H1 (cell line): ENCODE results near the gene KRT32. TPM values are rescaled to one million over a fixed set of nuclear protein-coding genes. Genes with fewer than 3 reads are reported as not detected.

Experiments
- CTCF ChIA-PET: fragments of 300-600 bp; sonication (Branson Sonifier 250); formaldehyde crosslinking; loops from one replicate; lab custom pipeline; 2021; ENCODE audit not compliant: partially characterized antibody; lab: Charles Lee
- POLR2A ChIA-PET: fragments of 300-600 bp; sonication (Branson Sonifier 250); formaldehyde crosslinking; loops from one replicate; lab custom pipeline; 2021; ENCODE audit warnings: inconsistent platforms; ENCODE audit not compliant: partially characterized antibody; lab: Charles Lee
- DNase-seq, 2 experiments: peaks; one replicate each; pipeline versions ENCODE4 v3.0.0 to v3.0.0-alpha.2; 2010 to 2022; ENCODE audit warnings: low spot score in 2 of 2, low read depth in 1 of 2, mixed read lengths in 1 of 2
- FAIRE-seq: peaks from 2 replicates; lab custom pipeline; 2011; peaks lifted over from hg19 to GRCh38; lab: Jason Lieb, UNC
- H2AFZ ChIP-seq: 2 replicates; pipeline ENCODE4 v1.8.1; 2012; ENCODE audit warnings: low read length, inconsistent platforms
- H2AK5ac ChIP-seq: 2 replicates; pipeline ENCODE4 v1.6.1; 2013; ENCODE audit warnings: low read depth, low read length
- H2BK120ac ChIP-seq: replicated peaks from 2 replicates; pipeline ENCODE3; 2013; ENCODE audit warnings: low read depth, low read length, inconsistent platforms
- H2BK12ac ChIP-seq: 2 replicates; pipeline ENCODE4 v1.6.1; 2013; ENCODE audit warnings: low read depth, low read length
- H2BK15ac ChIP-seq: 2 replicates; pipeline ENCODE4 v1.6.1; 2013; ENCODE audit warnings: low read length
- H2BK20ac ChIP-seq: 2 replicates; pipeline ENCODE4 v1.6.1; 2013; ENCODE audit warnings: low read length
- H2BK5ac ChIP-seq: 2 replicates; pipeline ENCODE4 v1.6.1; 2013; ENCODE audit warnings: low read depth, low read length
- H3K14ac ChIP-seq: 2 replicates; pipeline ENCODE4 v1.6.1; 2013; ENCODE audit warnings: inconsistent platforms; ENCODE audit not compliant: insufficient read length
- H3K18ac ChIP-seq: 2 replicates; pipeline ENCODE4 v1.6.1; 2013; ENCODE audit warnings: low read length; ENCODE audit errors: extremely low read depth
- H3K23ac ChIP-seq: 2 replicates; pipeline ENCODE4 v1.6.1; 2013; ENCODE audit warnings: inconsistent platforms; ENCODE audit not compliant: insufficient read length
- H3K23me2 ChIP-seq: 2 replicates; pipeline ENCODE4 v1.6.1; 2013; ENCODE audit warnings: low read depth, low read length
- H3K27ac ChIP-seq: 2 replicates; pipeline ENCODE4 v1.6.1; 2011; ENCODE audit warnings: low read depth, low read length, inconsistent platforms
- H3K27me3 ChIP-seq, 4 experiments: replicated peaks in 1 of 4; 1 replicate in 1 of 4; 2 replicates in 3 of 4; pipeline versions ENCODE4 v1.6.1 to v1.8.1; 2011 to 2013; ENCODE audit warnings: low read length in 3 of 4, mild to moderate bottlenecking in 3 of 4, inconsistent platforms in 2 of 4, mixed read lengths in 2 of 4, moderate library complexity in 1 of 4; ENCODE audit not compliant: control insufficient read depth in 3 of 4, insufficient read depth in 3 of 4; ENCODE audit errors: extremely low read depth in 1 of 4
- H3K36me3 ChIP-seq, 4 experiments: 2 replicates each; pipeline versions ENCODE4 v1.6.1 to v1.8.1; 2011 to 2013; ENCODE audit warnings: mild to moderate bottlenecking in 4 of 4, low read length in 3 of 4, moderate library complexity in 2 of 4, control low read depth in 1 of 4, inconsistent platforms in 1 of 4; ENCODE audit not compliant: insufficient read depth in 4 of 4, control insufficient read depth in 2 of 4
- H3K4ac ChIP-seq: replicated peaks from 2 replicates; pipeline ENCODE3; 2013; ENCODE audit warnings: low read length, low read depth, mixed read lengths, inconsistent platforms; ENCODE audit not compliant: insufficient read length
- H3K4me1 ChIP-seq, 4 experiments: replicated peaks in 1 of 4; 1 replicate in 1 of 4; 2 replicates in 3 of 4; pipeline versions ENCODE4 v1.6.1 to v1.8.1; 2011 to 2013; ENCODE audit warnings: low read length in 3 of 4, inconsistent platforms in 2 of 4, mixed read lengths in 1 of 4; ENCODE audit not compliant: insufficient read depth in 4 of 4, control insufficient read depth in 3 of 4
- H3K4me2 ChIP-seq, 2 experiments: 2 replicates each; pipeline versions ENCODE4 v1.6.1 to v1.8.1; 2011 to 2013; ENCODE audit warnings: low read depth in 2 of 2, low read length in 2 of 2, control low read depth in 1 of 2, inconsistent platforms in 1 of 2, mild to moderate bottlenecking in 1 of 2; ENCODE audit not compliant: insufficient read depth in 1 of 2
- H3K4me3 ChIP-seq, 4 experiments: fragments of 200-600, 300-600 bp in 1 of 4; sonication (generic), shearing (Covaris generic), sonication (Bioruptor Twin) in 1 of 4; 2 replicates each; pipeline versions ENCODE4 v1.5.1 to v1.8.1; 2011 to 2016; ENCODE audit warnings: low read length in 4 of 4, low read depth in 3 of 4, control low read depth in 2 of 4, inconsistent platforms in 2 of 4, mild to moderate bottlenecking in 2 of 4, mixed read lengths in 1 of 4, moderate library complexity in 1 of 4; ENCODE audit not compliant: insufficient read depth in 2 of 4; ENCODE audit errors: extremely low read depth in 1 of 4
- H3K56ac ChIP-seq: replicated peaks from 2 replicates; pipeline ENCODE3; 2013; ENCODE audit warnings: low read depth, mild to moderate bottlenecking, mixed read lengths, low read length, inconsistent platforms; ENCODE audit not compliant: insufficient read length
- H3K79me1 ChIP-seq: 2 replicates; pipeline ENCODE4 v1.6.1; 2013; ENCODE audit warnings: low read depth, low read length, control low read depth
- H3K79me2 ChIP-seq, 2 experiments: 2 replicates each; pipeline versions ENCODE4 v1.6.1 to v1.8.1; 2012 to 2013; ENCODE audit warnings: low read length in 2 of 2, mild to moderate bottlenecking in 2 of 2, inconsistent platforms in 1 of 2; ENCODE audit not compliant: insufficient read depth in 2 of 2, control insufficient read depth in 1 of 2
- H3K9ac ChIP-seq, 4 experiments: replicated peaks in 1 of 4; 1 replicate in 1 of 4; 2 replicates in 3 of 4; pipeline versions ENCODE4 v1.6.1 to v1.8.1; 2011 to 2013; ENCODE audit warnings: low read depth in 3 of 4, low read length in 3 of 4, control low read depth in 2 of 4, mild to moderate bottlenecking in 2 of 4, moderate library complexity in 2 of 4, inconsistent platforms in 1 of 4; ENCODE audit errors: extremely low read depth in 1 of 4
- H3K9me3 ChIP-seq, 2 experiments: 2 replicates each; pipeline versions ENCODE4 v1.6.1 to v1.8.1; 2012 to 2013; ENCODE audit warnings: mild to moderate bottlenecking in 2 of 2, moderate library complexity in 2 of 2, control low read depth in 1 of 2, inconsistent platforms in 1 of 2, low read depth in 1 of 2, low read length in 1 of 2, mixed read lengths in 1 of 2; ENCODE audit not compliant: insufficient read depth in 2 of 2
- H4K20me1 ChIP-seq, 2 experiments: replicated peaks in 1 of 2; 2 replicates each; pipeline versions ENCODE3 to v1.8.1; 2011 to 2013; ENCODE audit warnings: inconsistent platforms in 2 of 2, low read length in 2 of 2, mild to moderate bottlenecking in 1 of 2; ENCODE audit not compliant: insufficient read depth in 2 of 2, control insufficient read depth in 1 of 2
- H4K5ac ChIP-seq: 2 replicates; pipeline ENCODE4 v1.6.1; 2013; ENCODE audit warnings: low read length, low read depth, mixed read lengths, inconsistent platforms; ENCODE audit not compliant: insufficient read length
- H4K8ac ChIP-seq: 2 replicates; pipeline ENCODE4 v1.8.0; 2013; ENCODE audit warnings: mild to moderate bottlenecking, moderate library complexity, low read length, inconsistent platforms; ENCODE audit not compliant: insufficient read depth; ENCODE audit errors: extremely low read depth
- H4K91ac ChIP-seq: replicated peaks from 2 replicates; pipeline ENCODE3; 2013; ENCODE audit warnings: low read length, mixed read lengths, inconsistent platforms; ENCODE audit not compliant: insufficient read length
- JUN ChIP-seq: IDR thresholded peaks from 2 replicates; pipeline ENCODE4 v1.6.1; 2011; ENCODE audit warnings: low read depth, mild to moderate bottlenecking, improper control_type of control experiment, low read length
- JUND ChIP-seq: IDR thresholded peaks from 2 replicates; pipeline ENCODE4 v1.6.1; 2011; ENCODE audit warnings: mild to moderate bottlenecking, improper control_type of control experiment, low read length
- SUZ12 ChIP-seq: fragments of 200-600 bp; sonication (generic); IDR thresholded peaks from 2 replicates; pipeline ENCODE4 v1.6.1; 2012; ENCODE audit warnings: mild to moderate bottlenecking, inconsistent platforms, low read length, moderate library complexity, mixed read lengths
- WGBS, 2 experiments: shearing (Covaris generic) in 1 of 2; methylation state at CpG; one replicate each; pipeline versions ENCODE4 v1.1.6 to v1.1.7; 2013 to 2015; ENCODE audit warnings: low lambda C conversion rate in 2 of 2, mixed read lengths in 2 of 2, inconsistent platforms in 1 of 2, low coverage in 1 of 2, missing lambda C conversion rate in 1 of 2; ENCODE audit not compliant: insufficient replicate concordance in 2 of 2, insufficient coverage in 1 of 2, insufficient read length in 1 of 2; ENCODE audit errors: extremely low coverage in 1 of 2, missing lambda C conversion rate in 1 of 2; 5-methylcytosine and 5-hydroxymethylcytosine counted together
- polyA plus RNA-seq, 7 experiments: library from polyadenylated mRNA; depleted of rRNA in 3 of 7; stranded (reverse) in 5 of 7; unstranded in 2 of 7; fragments of >200 nt in 5 of 7; fragments of 200-250 nt in 2 of 7; gene quantifications; 1 replicate in 5 of 7; 2 replicates in 1 of 7; 4 replicates in 1 of 7; pipeline versions ENCODE4 v1.2.1 to v1.2.3, GENCODE V29; 2011 to 2013; ENCODE audit warnings: missing spikeins in 2 of 7, mixed read lengths in 2 of 7
- total RNA-seq: library from RNA; stranded (reverse); fragmentation: NEBNext Ultra II Directional; extraction: Animal tissue kit (Norgen Biotek cat#: 25700); gene quantifications from 2 replicates; pipeline ENCODE4 v1.2.1, GENCODE V29; 2021
- TF ChIP-seq, protein P1 (sequence below): IDR thresholded peaks from 2 replicates; pipeline ENCODE4 v1.6.1; 2012; ENCODE audit warnings: inconsistent platforms

Gene KRT32
- total and polyA plus RNA-seq, 2 of the 8 experiments (the other 6 are each of a cell fraction or from before 2014, with no cell fraction given) = not detected

DNA sequence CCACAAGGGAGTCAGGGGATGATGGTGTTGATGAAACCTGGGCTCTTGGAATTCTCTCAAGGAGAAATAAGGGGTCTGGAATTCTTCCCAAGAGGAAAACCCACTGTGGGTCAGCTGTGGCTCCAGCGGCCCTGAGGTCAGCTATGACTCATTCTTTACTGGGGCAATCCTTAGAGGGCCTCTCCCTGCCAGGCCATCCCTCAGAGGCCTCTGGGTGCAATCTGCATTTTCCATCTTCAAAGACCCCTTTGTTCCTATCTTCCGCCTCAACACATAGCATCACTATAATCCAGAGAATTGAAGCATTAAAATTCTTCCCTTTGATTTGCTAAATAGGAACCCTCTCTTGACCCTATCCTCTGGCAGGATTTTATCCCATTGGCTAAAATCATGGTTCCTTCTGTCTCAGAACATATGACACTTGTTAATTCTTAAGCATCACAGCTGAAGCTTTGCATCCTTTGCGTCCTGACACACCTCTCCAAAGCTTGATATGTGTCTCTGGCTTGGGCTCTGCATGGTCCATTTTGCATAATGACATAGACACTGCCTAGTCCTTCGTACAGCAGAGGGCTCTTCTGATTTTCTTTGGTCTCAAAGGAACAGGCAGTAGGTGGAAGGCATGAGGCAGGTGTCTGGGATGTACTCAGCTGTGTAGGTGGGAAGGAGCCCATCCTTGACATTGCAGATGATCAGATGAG is 38.4 kb downstream of the KRT32 start:
- no peak overlapping the region for H2AFZ ChIP-seq
- no peak overlapping the region for H3K23ac ChIP-seq
- H3K9ac ChIP-seq = no peak overlapping the region
- H3K4me3 ChIP-seq = no peak overlapping the region
- H3K4me1 ChIP-seq = peaks cover 0 to 3% (median 0%) of the 10 kb centered on the region in 4 experiments; a peak in 1 of 7 replicates
- no peak overlapping the region for H4K8ac ChIP-seq
- no peak overlapping the region for H3K18ac ChIP-seq
- no peak overlapping the region for H3K14ac ChIP-seq
- H2AK5ac ChIP-seq = no peak overlapping the region
- H2BK5ac ChIP-seq = no peak overlapping the region
- H3K27ac ChIP-seq = no peak overlapping the region
- no peak overlapping the region for H2BK15ac ChIP-seq
- H3K36me3 ChIP-seq = no peaks in the 10 kb centered on the region
- H3K79me1 ChIP-seq = no peaks in the 10 kb centered on the region
- no peak for FAIRE-seq
- 76% methylated on average over 4 of the region's 4 CpGs; no CpG with 5 or more reads in 1 of the 2 experiments for WGBS, 2 experiments
- no peak overlapping the region for H3K4me2 ChIP-seq
- ChIA-PET CTCF (interaction anchor here (1.2 to 2.0 kb wide), 2 partner anchors 11 to 220 kb away, joined by 3 to 14 read pairs; no protein-coding TSS in a partner anchor), POLR2A (no interaction called here)
- TF ChIP-seq JUND (peak; percentile 65; the same call in 1 of the 2 replicates), SUZ12 (no peak), JUN (no peak)
- TF ChIP-seq, protein P1, sequence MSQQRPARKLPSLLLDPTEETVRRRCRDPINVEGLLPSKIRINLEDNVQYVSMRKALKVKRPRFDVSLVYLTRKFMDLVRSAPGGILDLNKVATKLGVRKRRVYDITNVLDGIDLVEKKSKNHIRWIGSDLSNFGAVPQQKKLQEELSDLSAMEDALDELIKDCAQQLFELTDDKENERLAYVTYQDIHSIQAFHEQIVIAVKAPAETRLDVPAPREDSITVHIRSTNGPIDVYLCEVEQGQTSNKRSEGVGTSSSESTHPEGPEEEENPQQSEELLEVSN = no peak
- no peak overlapping the region for H2BK20ac ChIP-seq
- H3K56ac ChIP-seq = no peak overlapping the region
- no peak for DNase-seq
- no peak overlapping the region for H4K5ac ChIP-seq
- H4K20me1 ChIP-seq = no peaks in the 10 kb centered on the region
- no peak overlapping the region for H4K91ac ChIP-seq
- no peaks in the 10 kb centered on the region for H3K79me2 ChIP-seq
- no peaks in the 10 kb centered on the region for H3K27me3 ChIP-seq
- H3K23me2 ChIP-seq = no peaks in the 10 kb centered on the region
- H3K4ac ChIP-seq = no peak overlapping the region
- no peak overlapping the region for H2BK12ac ChIP-seq
- no peaks in the 10 kb centered on the region for H3K9me3 ChIP-seq
- H2BK120ac ChIP-seq = no peak overlapping the region
